Measurements from ENCODE around the gene ANTXRL.
"Not testable (repeated sequence)": the region's sequence is repeated elsewhere in the genome, so short reads cannot be mapped to it uniquely, and the experiment has no call there.

ANTXRL gene

DNA sequence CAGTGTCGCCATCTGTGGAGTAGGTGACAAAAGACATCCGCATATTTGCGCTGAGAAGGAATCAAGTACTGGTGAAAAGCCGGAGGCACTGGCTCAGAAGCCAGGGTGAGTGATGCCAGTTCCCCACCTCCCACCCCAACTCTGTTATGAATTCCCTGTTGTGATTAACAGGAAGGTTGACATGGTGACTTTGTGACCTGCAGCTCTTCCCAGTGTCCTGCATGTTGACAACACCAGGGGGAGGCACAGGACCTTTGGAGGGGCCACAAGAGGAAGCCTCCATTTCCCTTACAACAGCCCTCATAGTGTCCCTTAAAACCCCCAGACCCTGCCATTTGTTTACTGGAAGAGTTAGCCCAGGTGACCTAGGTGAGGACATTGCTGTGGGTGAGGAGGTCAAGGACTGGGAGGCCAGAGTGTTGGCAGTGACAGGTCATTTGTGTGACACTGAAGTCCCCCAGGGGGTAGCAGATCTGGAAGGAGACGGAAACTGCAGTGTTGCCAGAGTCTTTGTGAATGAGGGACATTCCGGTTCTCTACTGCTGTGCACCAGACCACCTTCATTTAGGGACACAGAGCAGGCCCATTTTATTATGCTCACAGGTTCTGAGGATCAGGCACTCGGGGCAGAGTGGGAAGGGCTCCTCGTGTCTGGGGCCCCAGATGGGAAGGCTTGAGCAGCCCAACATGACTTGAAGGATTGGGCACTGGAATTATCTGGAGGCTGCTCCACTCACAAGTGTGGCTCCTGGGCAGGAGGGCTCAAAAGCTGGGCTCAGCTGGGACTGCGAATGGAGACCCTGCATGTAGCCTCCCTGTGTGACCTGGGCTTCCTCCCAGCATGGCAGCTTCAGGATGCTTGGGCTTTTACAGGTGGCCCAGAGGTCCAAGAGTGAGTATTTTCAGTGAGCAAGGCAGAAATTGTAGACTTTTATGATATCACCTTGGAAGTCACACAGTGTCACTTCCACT, 13.0 kb upstream of the ANTXRL start:
- DNase-seq: peak in 2 of 3 donors; percentile 17 to 34

DNA sequence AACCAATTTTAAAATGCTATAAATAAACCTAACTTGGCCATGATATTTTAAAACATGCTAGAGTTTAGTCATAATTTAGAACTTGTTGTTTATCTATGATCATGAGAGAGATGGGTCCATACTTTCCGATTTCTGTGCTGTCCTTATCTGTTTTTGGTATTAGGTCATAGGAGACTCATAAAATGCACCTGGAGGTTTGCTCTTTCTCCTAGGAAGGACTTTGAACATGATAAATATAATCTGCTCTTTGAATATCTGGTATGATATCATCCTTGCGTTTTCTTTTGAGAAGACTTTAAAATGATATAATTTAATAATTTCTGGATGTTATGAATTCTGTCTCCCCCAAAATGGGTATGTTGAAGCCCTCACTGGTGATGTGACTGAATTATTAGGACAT, 9.0 kb upstream of the ANTXRL start:
- DNase-seq: no peak

DNA sequence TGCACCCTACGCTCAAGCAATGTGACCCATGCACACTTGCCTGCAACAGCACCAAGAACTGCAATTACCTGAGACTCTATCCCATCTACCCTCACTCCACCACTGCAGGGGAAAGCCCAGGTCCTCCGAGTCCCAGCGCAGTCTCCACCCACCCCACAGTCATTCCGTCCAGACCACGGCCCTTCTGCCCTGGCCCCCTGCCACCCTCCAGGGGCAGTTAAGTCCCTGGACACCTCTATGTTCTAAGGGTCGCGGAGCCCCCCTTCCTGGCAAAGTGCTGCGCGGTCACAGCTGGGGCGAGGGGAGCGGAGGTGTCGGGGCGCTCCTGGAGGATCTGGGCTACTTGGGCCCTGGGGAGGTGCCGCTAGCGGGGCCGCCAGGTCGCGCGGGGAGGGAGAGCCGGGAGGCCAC, 4.4 kb upstream of the ANTXRL start:
- DNase-seq: not testable (repeated sequence)

DNA sequence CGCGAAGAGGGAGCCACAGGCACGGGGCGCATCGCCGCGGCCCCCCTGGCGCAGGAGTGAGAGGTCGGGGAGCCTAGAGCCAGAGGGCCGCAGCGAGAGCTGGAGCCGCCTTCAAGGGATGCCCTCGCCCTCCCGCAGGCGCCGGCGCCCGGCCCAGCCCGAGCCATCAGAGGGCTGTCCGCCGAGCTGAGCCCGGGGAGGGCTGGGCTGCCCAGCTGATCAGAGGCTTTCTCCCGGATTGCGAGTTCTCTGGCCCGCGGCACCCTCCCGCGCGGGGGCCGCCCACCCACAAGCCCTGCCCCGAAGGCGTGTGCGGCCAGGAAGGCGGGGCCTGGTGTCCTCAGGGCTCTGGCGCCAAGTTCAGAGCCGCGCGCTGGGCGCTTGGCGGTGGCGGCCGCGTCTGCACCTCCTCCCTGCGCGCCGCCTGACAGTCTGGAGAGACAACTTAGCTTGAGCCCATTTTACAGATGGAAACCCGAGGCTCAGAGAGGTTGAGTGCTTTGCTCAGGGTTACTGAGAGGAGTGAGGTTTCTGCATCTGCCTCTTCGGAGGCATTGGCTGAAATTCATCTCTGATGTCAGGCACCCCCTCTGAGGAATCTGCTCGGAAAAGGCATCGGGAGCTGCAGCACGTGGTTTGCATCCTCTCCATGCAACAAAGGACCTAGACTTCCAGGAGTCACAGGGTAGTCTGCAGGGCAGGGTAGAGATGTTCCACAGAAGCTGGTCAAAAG, 3.8 kb upstream of the ANTXRL start:
- peak; percentile 82 to 95 (median 91) for DNase-seq

DNA sequence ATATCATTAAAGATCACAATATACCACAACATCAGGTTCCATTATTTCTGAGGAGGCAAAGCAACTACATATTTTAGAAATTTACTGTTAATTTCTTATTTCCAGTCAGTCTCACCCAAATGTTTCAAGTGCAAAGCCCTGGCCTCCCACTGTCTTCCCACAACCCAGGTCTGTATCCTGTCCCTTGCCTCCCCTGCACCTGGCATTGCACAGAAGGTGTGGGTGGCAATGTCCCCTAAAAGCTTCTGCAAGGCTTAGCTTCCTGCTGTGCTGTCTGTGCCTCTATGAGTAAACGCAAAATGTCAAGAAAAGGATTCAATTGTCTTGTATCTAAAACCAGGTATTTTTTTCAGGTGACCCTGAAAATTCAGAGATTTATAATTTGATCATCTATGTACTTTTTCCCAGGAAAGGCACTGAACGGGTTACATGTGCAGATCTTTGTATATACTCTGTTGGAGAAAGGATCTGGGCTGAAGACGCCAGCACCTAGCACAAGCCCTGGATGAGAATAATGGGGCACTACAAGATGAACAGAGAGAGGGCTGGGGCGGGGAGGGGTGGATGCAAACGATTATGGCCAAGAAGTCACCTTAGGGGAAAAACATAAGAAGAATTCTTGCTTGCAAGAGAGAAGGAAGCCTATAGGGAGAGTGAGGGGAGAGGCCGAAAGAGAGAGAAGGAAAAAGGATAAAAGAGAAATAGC, 3.1 kb upstream of the ANTXRL start:
- no peak for DNase-seq

DNA sequence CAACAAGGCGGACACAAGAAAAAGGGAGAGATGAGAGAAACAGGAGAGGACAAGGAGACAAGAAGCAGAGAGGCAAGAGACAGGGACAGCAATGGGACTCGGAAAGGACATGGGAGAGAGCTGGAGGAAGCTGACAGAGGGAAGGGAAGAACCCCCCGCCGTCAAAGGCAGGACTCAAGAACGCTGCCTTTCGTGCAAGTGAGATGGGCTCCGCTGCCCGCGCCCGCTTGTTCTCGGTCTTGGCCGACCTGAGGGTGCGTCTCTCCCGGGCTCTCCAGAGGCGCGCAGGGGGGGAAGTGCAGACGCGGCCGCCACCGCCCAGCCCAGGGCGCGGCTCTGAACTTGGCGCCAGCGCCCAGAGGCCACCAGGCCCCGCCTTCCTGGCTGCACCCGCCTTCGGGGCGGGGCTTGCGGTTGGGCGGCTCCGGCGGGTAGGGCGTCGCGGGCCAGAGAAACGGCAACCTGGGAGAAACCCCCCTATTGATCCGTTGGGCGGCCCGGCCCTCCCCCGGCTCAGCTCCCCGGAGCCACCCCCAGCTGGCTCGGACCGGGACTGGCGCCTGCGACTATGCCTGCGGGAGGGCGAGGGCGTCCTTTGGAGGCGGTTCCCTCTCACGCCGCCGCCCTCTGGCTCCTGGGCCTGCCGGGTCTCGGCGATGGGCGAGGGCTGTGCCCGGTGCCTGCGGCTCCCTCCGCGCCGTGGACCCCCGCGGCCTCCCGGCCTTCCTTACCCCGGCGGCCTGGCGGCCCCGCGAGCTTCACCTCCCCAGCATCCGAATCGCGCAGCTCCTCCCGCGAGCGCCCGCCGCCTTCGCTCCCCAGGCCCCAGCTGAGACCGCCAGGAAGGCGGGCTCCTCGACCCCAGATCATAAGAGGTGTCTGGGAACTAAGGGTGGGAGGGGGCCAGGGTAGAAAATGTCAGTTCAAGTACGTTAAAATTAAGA, 2.2 kb upstream of the ANTXRL start:
- DNase-seq: peak; percentile 81 to 94 (median 89)

DNA sequence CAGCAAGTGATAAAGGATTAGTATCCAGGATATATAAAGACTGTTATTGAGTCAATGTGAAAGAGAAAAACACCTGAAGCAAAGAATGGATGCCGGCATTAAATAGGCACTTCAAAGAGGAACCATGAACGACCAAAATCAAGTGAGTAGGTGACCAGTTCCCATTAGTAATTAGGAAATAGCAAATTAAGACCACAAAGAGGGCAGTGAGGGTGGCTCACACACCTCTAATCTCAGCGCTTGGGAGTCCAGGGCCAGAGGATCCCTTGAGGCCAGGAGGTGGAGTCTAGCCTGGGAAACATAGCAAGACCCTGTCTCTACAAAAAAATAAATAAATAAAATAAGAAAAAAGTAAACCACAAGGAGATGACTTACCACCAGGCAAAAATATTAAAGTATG, 1.5 kb upstream of the ANTXRL start:
- no peak for DNase-seq

DNA sequence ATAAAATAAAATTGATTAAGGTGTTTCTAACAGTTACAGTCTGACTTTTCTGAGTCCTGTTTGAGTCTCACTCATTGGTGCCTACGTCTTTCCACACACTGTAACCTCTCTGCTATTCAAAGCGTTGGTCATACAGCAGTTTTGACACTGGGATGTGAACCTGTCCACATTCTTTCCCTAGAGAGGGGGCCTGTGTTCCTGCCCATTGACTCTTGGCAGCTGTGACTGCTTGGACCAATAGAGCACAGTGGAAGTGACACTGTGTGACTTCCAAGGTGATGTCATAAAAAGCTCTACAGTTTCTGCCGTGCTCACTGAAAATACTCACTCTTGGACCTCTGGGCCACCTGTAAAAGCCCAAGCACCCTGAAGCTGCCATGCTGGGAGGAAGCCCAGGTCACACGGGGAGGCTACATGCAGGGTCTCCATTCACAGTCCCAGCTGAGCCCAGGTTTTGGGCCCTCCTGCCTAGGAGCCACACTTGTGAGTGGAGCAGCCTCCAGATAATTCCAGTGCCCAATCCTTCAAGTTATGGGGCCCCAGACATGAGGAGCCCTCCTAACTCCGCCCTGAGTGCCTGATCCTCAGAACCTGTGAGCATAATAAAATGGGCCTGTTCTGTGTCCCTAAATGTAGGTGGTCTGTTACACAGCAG, 704 bp upstream of the ANTXRL start:
- no peak for DNase-seq

DNA sequence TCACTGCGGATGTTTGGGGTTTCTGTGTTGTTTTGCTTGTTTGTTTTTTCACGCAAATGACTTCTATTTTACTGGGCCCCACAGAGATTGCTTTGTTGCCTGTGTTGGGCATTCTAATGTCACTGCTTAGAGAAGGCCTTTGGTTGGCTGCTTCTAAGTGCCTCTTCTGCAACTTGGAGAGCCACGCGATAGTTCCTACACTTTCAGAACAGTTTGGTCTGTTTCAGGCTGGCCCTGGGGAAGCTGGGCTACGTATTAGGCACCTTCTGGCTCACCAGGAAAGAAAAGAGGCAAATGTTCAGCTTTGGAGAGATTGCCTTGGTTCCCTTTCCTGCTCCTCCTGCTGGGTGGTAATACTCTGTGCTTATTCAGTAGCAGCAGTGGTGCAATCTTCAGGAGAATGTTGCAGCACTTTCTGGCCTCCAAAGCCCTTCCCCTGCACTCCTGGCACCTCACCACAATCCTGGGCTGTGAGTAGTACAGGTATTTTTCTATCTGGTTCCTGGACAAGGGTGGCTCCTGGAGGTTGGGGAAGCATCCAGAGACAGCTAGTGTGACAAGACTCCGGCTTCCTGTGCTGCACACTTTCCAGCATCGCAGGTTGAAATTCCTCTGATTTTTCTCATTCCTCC, 1.2 kb downstream of the ANTXRL start:
- no peak for DNase-seq

DNA sequence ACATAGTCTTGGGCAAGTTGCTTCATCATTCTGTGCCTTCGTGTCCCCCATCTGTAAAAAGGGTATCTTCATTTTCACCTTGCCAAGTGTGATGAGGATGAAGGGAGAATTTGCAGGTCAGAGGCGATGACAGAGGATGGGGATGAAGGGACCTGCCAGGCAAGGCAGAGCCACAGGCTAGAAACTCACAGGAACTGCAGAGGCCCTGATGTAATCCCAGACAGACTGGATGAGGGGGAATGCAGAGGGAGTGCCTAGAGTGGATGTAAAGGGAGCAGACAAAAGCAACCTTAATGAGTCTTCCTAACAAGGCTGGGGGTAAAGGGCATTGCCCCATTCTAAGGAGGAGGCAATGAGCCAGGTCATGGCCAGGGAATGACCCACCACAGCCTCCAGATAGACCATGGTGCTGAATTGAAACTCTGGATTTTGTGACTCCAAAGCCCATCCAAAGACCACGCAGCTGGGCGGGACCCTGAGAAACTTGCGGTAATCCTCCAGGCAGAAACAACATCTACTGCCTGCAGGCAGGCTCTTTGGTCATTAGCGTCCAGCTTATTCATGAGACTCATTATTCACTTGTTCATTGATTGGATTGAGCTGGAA, 1.9 kb downstream of the ANTXRL start:
- no peak for DNase-seq

DNA sequence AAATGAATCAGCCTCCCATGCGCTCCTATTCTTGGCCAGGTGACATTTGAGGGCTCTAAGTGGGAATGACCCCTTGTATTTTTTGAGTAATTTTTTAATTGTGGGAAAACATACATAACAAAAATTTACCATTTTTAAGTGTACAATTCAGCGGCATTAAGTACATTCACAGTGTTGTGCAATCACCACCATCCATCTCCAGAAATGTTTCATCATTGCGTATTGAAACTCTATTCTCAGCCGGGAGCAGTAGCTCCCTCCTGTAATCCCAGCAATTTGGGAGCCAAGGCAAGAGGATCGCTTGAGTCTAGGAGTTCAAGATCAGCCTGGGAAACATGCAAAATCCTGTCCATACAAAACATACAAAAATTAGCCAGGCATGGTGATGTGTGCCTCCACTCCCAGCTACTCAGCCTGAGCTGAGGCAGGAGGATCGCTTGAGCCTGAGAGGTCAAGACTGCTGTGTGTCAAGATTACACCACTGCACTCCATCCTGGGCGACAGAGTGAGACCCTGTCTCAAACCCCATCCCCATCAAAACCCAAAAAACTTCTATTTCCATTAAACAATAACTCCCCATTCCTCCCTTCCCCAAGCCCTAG, 2.5 kb downstream of the ANTXRL start:
- peak in 1 of 3 donors; percentile 31 for DNase-seq

DNA sequence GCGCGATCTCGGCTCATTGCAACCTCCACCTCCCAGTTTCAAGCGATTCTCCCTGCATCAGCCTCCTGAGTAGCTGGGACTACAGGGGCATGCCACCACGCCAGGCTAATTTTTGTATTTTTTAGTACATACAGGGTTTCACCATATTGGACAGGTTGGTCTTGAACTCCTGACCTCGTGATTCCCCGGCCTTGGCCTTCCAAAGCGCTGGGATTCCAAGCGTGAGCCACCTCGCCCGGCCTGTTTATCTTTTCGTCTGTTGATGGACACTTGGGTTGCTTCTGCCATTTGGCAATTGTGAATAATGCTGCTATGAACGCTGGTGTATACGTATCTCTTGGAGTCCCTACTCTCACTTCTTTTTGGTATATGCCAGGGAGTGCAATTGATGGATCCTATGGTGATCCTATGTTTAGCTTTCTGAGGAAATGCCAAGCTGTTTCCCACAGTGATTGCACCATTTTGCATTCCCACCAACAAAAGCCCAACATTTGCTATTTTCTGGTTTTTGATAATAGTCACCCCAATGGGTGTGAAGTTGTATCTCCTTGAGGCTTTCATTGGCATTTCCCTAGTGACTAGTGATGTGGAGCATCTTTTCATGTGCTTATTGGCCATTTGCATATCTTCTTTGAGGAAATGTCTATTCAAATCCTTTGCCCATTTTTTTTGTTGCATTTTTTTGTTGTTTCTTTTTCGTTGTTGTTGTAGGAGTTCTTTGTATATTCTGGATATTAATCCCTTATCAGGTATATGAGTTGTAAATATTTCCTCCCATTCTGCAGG, 3.5 kb downstream of the ANTXRL start:
- no peak for DNase-seq

DNA sequence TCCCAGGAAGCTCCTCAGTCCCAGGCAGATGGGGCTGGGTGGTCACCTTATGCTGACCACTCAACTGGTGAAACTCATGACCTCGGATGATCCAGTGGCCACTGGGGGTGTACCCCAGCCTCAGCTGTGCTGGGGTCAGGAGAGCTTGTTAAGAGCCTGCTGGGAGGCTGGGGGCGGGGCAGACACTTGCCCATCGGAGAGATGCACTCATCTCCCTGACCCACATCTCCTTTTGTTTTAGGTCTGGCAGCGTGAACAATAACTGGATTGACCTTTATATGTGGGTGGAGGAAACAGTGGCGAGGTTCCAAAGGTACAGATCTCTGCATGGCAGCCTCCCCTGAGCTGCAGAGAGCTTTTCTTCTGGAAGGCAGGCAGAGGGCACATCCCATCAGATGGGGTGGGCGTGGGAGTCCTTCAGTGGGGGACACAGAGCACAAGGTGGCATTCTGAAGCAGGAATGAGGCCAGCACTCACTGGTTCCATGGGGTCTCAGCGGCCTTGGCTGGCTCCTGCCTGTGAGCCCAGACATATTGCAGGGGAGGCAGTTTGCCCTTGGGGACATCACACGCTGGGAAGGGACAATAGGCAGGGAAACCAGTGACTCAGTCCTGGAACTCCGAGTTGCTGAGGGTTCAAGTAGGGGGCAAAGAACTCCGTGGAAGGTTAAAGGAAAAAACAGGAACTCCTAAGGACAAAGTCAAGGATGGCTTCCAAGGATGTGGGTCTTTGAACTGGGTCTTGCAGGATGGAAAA, 5.2 kb downstream of the ANTXRL start:
- DNase-seq: no peak

DNA sequence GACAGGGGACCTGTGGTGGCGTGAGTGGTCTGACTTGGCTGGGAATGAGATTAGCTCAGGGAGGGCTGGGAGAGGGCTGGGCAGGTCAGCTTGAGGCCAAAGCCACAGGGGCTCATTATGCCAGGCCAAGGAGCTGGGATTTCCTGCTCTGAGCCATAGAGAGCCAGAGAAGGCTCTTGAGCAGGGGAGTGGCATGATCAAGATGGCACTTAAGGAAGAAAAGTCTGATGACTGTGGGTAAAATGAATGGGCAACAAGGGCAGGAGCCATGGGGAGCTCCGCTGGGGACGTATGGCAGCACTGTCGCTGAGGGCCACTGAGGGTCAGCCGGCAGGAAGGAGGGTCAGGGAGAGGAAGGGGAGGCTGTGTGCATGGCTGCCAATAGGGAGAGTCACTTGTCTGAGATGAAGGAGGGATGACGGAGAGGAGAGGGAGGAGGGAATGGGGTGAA, 5.8 kb downstream of the ANTXRL start:
- no peak for DNase-seq

DNA sequence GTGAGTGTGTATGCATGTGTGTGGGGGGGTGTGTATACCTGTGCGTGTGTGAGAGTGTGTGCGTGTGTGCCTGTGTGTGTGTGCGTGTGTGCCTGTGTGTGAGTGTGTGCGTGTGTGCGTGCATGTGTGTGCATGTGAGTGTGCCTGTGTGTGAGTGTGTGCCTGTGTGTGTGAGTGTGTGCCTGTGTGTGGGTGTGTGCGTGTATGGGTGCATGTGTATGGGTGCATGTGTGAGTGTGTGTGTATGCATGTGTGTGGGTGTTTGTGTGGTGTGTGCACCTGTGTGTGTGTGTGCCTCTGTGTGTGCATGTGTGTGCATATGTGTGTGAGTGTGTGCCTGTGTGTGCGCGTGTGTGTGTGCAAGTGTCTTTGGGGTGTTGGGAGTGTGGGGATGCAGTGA, 6.4 kb downstream of the ANTXRL start:
- DNase-seq: no peak

DNA sequence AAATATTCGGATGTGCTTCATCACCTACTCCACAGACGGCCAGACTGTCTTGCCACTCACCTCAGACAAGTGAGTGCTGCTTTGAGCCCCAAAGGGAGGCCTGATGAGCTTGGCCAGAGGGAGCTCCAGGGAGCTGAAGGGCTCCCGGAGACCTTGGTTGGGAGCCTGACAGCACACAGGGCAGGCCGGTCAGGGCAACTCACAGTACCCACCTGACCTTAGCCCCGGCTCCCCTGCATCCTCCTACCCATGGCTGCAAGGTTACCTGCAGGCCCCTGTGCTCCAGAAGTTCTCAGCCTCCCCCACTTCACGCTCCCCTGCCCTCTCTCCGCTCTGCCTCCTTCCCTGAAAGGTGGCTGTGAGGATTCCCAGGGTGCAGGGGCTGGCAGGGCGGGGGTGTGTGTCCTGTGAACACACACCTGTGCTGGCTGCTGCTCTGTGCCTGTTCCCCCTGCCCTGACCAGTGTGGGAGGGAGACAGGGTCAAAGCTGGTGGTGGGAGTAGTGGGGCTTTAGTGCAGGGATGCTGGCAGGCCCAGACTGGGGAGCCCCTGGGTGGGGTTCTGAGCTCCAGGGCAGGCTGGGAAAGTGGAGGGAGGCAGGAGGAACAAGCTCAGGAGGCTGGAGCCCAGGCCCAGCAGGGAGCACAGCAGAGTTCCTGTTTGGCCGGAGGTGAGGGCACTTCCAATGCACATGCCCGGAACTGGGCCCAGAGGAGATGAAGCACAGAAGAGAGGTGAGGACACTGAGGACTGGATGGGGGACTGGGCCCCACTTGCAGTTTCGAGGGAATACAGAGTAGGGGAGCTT, 7.2 kb downstream of the ANTXRL start:
- DNase-seq: peak in 1 of 3 donors; percentile 15

DNA sequence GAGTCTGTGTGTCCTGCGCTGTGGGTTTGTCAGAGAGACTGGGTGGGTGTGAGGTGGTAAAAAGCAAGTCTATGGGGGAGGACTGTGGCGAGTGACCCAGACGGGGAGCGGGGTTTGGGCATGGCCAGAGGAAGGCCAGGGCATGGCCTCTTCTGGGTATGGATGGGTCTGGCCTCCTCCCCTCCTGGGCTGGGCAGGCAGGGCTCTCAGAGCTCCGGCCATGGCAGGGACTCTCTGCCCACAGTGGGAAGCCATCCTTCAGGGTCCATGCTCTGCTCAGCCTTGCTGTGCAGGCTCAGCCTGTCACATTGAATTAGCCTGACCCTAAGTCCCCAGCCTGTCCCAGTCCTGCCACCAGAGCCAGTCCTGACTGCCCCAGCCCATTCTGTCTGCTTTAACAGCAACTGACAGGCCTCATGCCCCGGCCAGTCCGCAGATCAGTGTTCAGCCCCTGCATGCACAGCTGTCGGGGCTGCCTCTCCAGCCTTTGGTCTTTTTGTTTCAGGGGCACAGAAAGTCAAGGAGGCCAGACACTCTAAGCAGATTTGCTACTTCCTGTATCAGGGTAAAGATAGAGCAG, 7.9 kb downstream of the ANTXRL start:
- no peak for DNase-seq
